Peyer's patch (tissue), 4 donors: ENCODE measurements around the gene DOCK7. TPM values are rescaled to one million over a fixed set of nuclear protein-coding genes. Genes with fewer than 3 reads are reported as not detected.

Source experiments
- DNase-seq, 3 donors: peaks; one replicate each; pipeline ENCODE4 v3.0.0-alpha.2; 2017 to 2019
- H3K27ac ChIP-seq, 4 donors: fragments of 200-600 bp; sonication (generic); one replicate each; pipeline ENCODE4 v1.5.1; 2016 to 2019
- H3K27me3 ChIP-seq, 2 donors: fragments of 200-600 bp; sonication (generic); one replicate each; pipeline ENCODE4 v1.5.1; 2019
- H3K36me3 ChIP-seq, 3 donors: fragments of 200-600 bp; sonication (generic); one replicate each; pipeline ENCODE4 v1.5.1; 2016 to 2019
- H3K4me1 ChIP-seq, 4 donors: fragments of 200-600 bp; sonication (generic); one replicate each; pipeline ENCODE4 v1.5.1; 2016 to 2019
- H3K4me3 ChIP-seq, 4 donors: fragments of 200-600 bp; sonication (generic); 1 replicate in 3 of 4; 2 replicates in 1 of 4; pipeline ENCODE4 v1.5.1; 2016 to 2019; ENCODE audit warnings: mild to moderate bottlenecking in 1 of 4
- H3K9me3 ChIP-seq, 4 donors: fragments of 200-600 bp; sonication (generic); one replicate each; pipeline ENCODE4 v1.5.1; 2016 to 2019; ENCODE audit warnings: mild to moderate bottlenecking in 1 of 4
- CTCF ChIP-seq, 6 experiments: fragments of 450-650 bp in 4 of 6; fragments of 200-600 bp in 2 of 6; sonication (generic) in 1 of 6; IDR thresholded peaks; one replicate each; pipeline ENCODE4 v1.5.1; 2017 to 2019; ENCODE audit warnings: antibody characterized with exemption in 6 of 6, mild to moderate bottlenecking in 3 of 6, moderate library complexity in 1 of 6
- POLR2A ChIP-seq, 2 donors: fragments of 450-650 bp; IDR thresholded peaks; one replicate each; pipeline ENCODE4 v1.5.1; 2017; ENCODE audit warnings: antibody characterized with exemption in 2 of 2, mild to moderate bottlenecking in 2 of 2, moderate library complexity in 2 of 2
- total RNA-seq, 4 donors: library from RNA; depleted of rRNA; stranded (reverse); fragments of >200 nt; gene quantifications; one replicate each; pipeline ENCODE4 v1.1.0, GENCODE V29; 2016

Gene DOCK7
- total RNA-seq, 4 donors from 2014 or later, result 33.4 to 52.0 (median 46.8) TPM

- Histone ChIP-seq H3K9me3 (no peaks in the 10 kb centered on the region), H3K4me3 (no peak overlapping the region), H3K27me3 (no peaks in the 10 kb centered on the region), H3K4me1 (peaks cover 0 to 4% (median 0%) of the 10 kb centered on the region in 4 donors), H3K27ac (no peak overlapping the region), H3K36me3 (peaks cover 0 to 79% (median 0%) of the 10 kb centered on the region in 3 donors)
- DNase-seq, result no peak
- TF ChIP-seq POLR2A (IDR thresholded peaks at IDR 0.05) (no peak), CTCF (IDR thresholded peaks at IDR 0.05) (no peak)
These were observed 243.5 kb downstream of the DOCK7 start for GRCh38 chr1:62444701-62445100.

- Histone ChIP-seq H3K4me1 (peaks cover 0 to 24% (median 5%) of the 10 kb centered on the region in 4 donors), H3K9me3 (no peaks in the 10 kb centered on the region), H3K27me3 (no peaks in the 10 kb centered on the region), H3K27ac (no peak overlapping the region), H3K4me3 (no peak overlapping the region), H3K36me3 (peaks cover 0 to 32% (median 0%) of the 10 kb centered on the region in 3 donors)
- DNase-seq, result no peak
- TF ChIP-seq CTCF (IDR thresholded peaks at IDR 0.05) (no peak), POLR2A (IDR thresholded peaks at IDR 0.05) (no peak)
These were observed 248.4 kb downstream of the DOCK7 start for GRCh38 chr1:62439652-62440371.

GRCh38 chr1:62438163-62438562 lies 250.0 kb downstream of the DOCK7 start:
- no peak for DNase-seq
- no peaks in the 10 kb centered on the region for H3K9me3 ChIP-seq
- H3K36me3 ChIP-seq, result peaks cover 0 to 18% (median 0%) of the 10 kb centered on the region in 3 donors
- peaks cover 0 to 24% (median 5%) of the 10 kb centered on the region in 4 donors for H3K4me1 ChIP-seq
- H3K27ac ChIP-seq, result peak overlapping the region; percentile 96 to 99 (median 97)
- TF ChIP-seq CTCF (IDR thresholded peaks at IDR 0.05), result no peak
- TF ChIP-seq POLR2A (IDR thresholded peaks at IDR 0.05), result no peak
- H3K27me3 ChIP-seq, result no peaks in the 10 kb centered on the region
- H3K4me3 ChIP-seq, result peak overlapping the region; percentile 81 to 96 (median 88)

- TF ChIP-seq POLR2A (IDR thresholded peaks at IDR 0.05) (peak in 1 of 2 donors; percentile 19), CTCF (IDR thresholded peaks at IDR 0.05) (no peak)
- H3K36me3 ChIP-seq, result peaks cover 0 to 11% (median 0%) of the 10 kb centered on the region in 3 donors
- peak in 2 of 3 donors; percentile 74 to 83 for DNase-seq
These were observed 250.8 kb downstream of the DOCK7 start for GRCh38 chr1:62437273-62437940.

GRCh38 chr1:62436466-62437272 lies 251.5 kb downstream of the DOCK7 start, which contains the start of gene USP1:
TSS of gene USP1 (plus strand) at chr1:62437049. CDS start at chr1:62439868, 2,819 bp downstream.
- Histone ChIP-seq H3K9me3 (no peaks in the 10 kb centered on the region), H3K27me3 (no peaks in the 10 kb centered on the region), H3K36me3 (peaks cover 0 to 4% (median 0%) of the 10 kb centered on the region in 3 donors), H3K27ac (peak within 1 kb of the TSS; percentile 96 to 99 (median 97)), H3K4me1 (peaks cover 0 to 24% (median 5%) of the 10 kb centered on the region in 4 donors), H3K4me3 (peak within 1 kb of the TSS; percentile 81 to 96 (median 88))
- TF ChIP-seq CTCF (IDR thresholded peaks at IDR 0.05) (peak in 1 of 6 experiments; percentile 7), POLR2A (IDR thresholded peaks at IDR 0.05) (peak in 1 of 2 donors; percentile 34)
- peak; percentile 95 to 98 (median 97) for DNase-seq

More at GRCh38 chr1:62437273-62437940, 250.8 kb downstream of the DOCK7 start:
- peak overlapping the region; percentile 96 to 99 (median 97) for H3K27ac ChIP-seq
- peaks cover 0 to 24% (median 5%) of the 10 kb centered on the region in 4 donors for H3K4me1 ChIP-seq
- H3K9me3 ChIP-seq, result no peaks in the 10 kb centered on the region
- no peaks in the 10 kb centered on the region for H3K27me3 ChIP-seq
- H3K4me3 ChIP-seq, result peak overlapping the region; percentile 81 to 96 (median 88)
